Measurements from ENCODE around the gene GPC5. TPM values are rescaled to one million over a fixed set of nuclear protein-coding genes. Genes with fewer than 3 reads are reported as not detected.

GPC5 gene
- total and polyA plus RNA-seq, 4 donors = 0.51 to 22.4 (median 2.0) TPM

GRCh38 chr13:92197669-92198068 lies 799.2 kb downstream of the GPC5 start:
- no peak for DNase-seq (ENCODE audit: low spot score)
- no peaks in the 10 kb centered on the region for H3K27me3 ChIP-seq (ENCODE audit: control insufficient read depth in 4 of 4, insufficient read depth in 4 of 4, low read length in 3 of 4)
- H3K27ac ChIP-seq (ENCODE audit: low read depth in 1 of 2, low read length in 2 of 2) = no peak overlapping the region
- no peaks in the 10 kb centered on the region for H3K4me1 ChIP-seq (ENCODE audit: control insufficient read depth in 4 of 4, insufficient read depth in 4 of 4, low read length in 3 of 4)
- H3K9me3 ChIP-seq (ENCODE audit: control insufficient read depth in 4 of 4, low read length in 3 of 4) = no peaks in the 10 kb centered on the region
- TF ChIP-seq TAF1 (conservative IDR thresholded peaks at IDR 0.05) (no peak), FOXA1 (IDR thresholded peaks at IDR 0.05) (no peak), MAX (IDR thresholded peaks at IDR 0.05) (no peak), SP1 (IDR thresholded peaks at IDR 0.05) (no peak), ATF3 (IDR thresholded peaks at IDR 0.05) (no peak)
- H3K36me3 ChIP-seq (ENCODE audit: control insufficient read depth in 4 of 4, insufficient read depth in 3 of 4, low read depth in 1 of 4, low read length in 3 of 4) = no peaks in the 10 kb centered on the region
- no peak overlapping the region for H3K4me3 ChIP-seq (ENCODE audit: low read depth in 1 of 3, low read length in 3 of 3)
- H3K9ac ChIP-seq (ENCODE audit: low read depth in 1 of 2, low read length in 2 of 2) = no peak overlapping the region
- WGBS = 93% methylated on average over 4 of the region's 4 CpGs

- H3K27me3 ChIP-seq (ENCODE audit: control insufficient read depth in 4 of 4, insufficient read depth in 4 of 4, low read length in 3 of 4) = no peaks in the 10 kb centered on the region
- 77% methylated on average over 4 of the region's 4 CpGs for WGBS
- no peaks in the 10 kb centered on the region for H3K4me1 ChIP-seq (ENCODE audit: control insufficient read depth in 4 of 4, insufficient read depth in 4 of 4, low read length in 3 of 4)
- no peak overlapping the region for H3K4me3 ChIP-seq (ENCODE audit: low read depth in 1 of 3, low read length in 3 of 3)
- no peak overlapping the region for H3K27ac ChIP-seq (ENCODE audit: low read depth in 1 of 2, low read length in 2 of 2)
- no peak overlapping the region for H3K9ac ChIP-seq (ENCODE audit: low read depth in 1 of 2, low read length in 2 of 2)
- no peak for DNase-seq (ENCODE audit: low spot score)
- TF ChIP-seq RAD21 (IDR thresholded peaks at IDR 0.05) = no peak
- TF ChIP-seq REST (IDR thresholded peaks at IDR 0.05) = no peak
- no peak for TF ChIP-seq HNF4G (IDR thresholded peaks at IDR 0.05)
- no peak for TF ChIP-seq FOXA2 (IDR thresholded peaks at IDR 0.05)
- no peak for TF ChIP-seq GABPA (IDR thresholded peaks at IDR 0.05 in 1 of 2, conservative IDR thresholded peaks at IDR 0.05 in 1 of 2)
- no peak for TF ChIP-seq NR2F2 (IDR thresholded peaks at IDR 0.05)
- no peak for TF ChIP-seq ZBTB33 (IDR thresholded peaks at IDR 0.05)
- H3K9me3 ChIP-seq (ENCODE audit: control insufficient read depth in 4 of 4, low read length in 3 of 4) = peaks cover 0 to 1% (median 0%) of the 10 kb centered on the region in 4 donors
- no peaks in the 10 kb centered on the region for H3K36me3 ChIP-seq (ENCODE audit: control insufficient read depth in 4 of 4, insufficient read depth in 3 of 4, low read depth in 1 of 4, low read length in 3 of 4)
Observed at GRCh38 chr13:92218615-92219014, 820.2 kb downstream of the GPC5 start.

- H3K4me3 ChIP-seq (ENCODE audit: low read depth in 1 of 3, low read length in 3 of 3) = no peak overlapping the region
- H3K27me3 ChIP-seq (ENCODE audit: control insufficient read depth in 4 of 4, insufficient read depth in 4 of 4, low read length in 3 of 4) = no peaks in the 10 kb centered on the region
- WGBS = 46% methylated on average over 4 of the region's 4 CpGs
- H3K27ac ChIP-seq (ENCODE audit: low read depth in 1 of 2, low read length in 2 of 2) = no peak overlapping the region
- no peaks in the 10 kb centered on the region for H3K36me3 ChIP-seq (ENCODE audit: control insufficient read depth in 4 of 4, insufficient read depth in 3 of 4, low read depth in 1 of 4, low read length in 3 of 4)
- DNase-seq (ENCODE audit: low spot score) = no peak
- no peak overlapping the region for H3K9ac ChIP-seq (ENCODE audit: low read depth in 1 of 2, low read length in 2 of 2)
- H3K9me3 ChIP-seq (ENCODE audit: control insufficient read depth in 4 of 4, low read length in 3 of 4) = peaks cover 0 to 1% (median 0%) of the 10 kb centered on the region in 4 donors
- no peaks in the 10 kb centered on the region for H3K4me1 ChIP-seq (ENCODE audit: control insufficient read depth in 4 of 4, insufficient read depth in 4 of 4, low read length in 3 of 4)
- TF ChIP-seq MAX (IDR thresholded peaks at IDR 0.05) = no peak
- TF ChIP-seq JUND (IDR thresholded peaks at IDR 0.05) = no peak
- TF ChIP-seq GABPA (IDR thresholded peaks at IDR 0.05 in 1 of 2, conservative IDR thresholded peaks at IDR 0.05 in 1 of 2) = no peak
- no peak for TF ChIP-seq CTCF (IDR thresholded peaks at IDR 0.05; ENCODE audit: low read depth, low read length, missing input control)
- TF ChIP-seq RXRA (IDR thresholded peaks at IDR 0.05) = no peak
- TF ChIP-seq TAF1 (conservative IDR thresholded peaks at IDR 0.05) = no peak
- no peak for TF ChIP-seq RAD21 (IDR thresholded peaks at IDR 0.05)
- no peak for TF ChIP-seq FOXA2 (IDR thresholded peaks at IDR 0.05)
- TF ChIP-seq NR2F2 (IDR thresholded peaks at IDR 0.05) = no peak
- TF ChIP-seq HNF4G (IDR thresholded peaks at IDR 0.05) = no peak
- TF ChIP-seq YY1 (IDR thresholded peaks at IDR 0.05) = no peak
- TF ChIP-seq HNF4A (conservative IDR thresholded peaks at IDR 0.05) = no peak
- TF ChIP-seq ZBTB33 (IDR thresholded peaks at IDR 0.05) = no peak
Observed at GRCh38 chr13:92221916-92222315, 823.5 kb downstream of the GPC5 start.
